PC-9 (cell line): Measurements from ENCODE around the gene GATB. TPM values are rescaled to one million over a fixed set of nuclear protein-coding genes. Genes with fewer than 3 reads are reported as not detected.

Experiments
- BruUV-seq: library from RNA; stranded (reverse); fragments of 400-500 nt; replicated peaks from 2 replicates; lab custom pipeline; 2021; lab: Mats Ljungman, UMichigan
- CTCF ChIA-PET: fragments of 300-600 bp; sonication (Branson Sonifier 250); formaldehyde crosslinking; loops from one replicate; lab custom pipeline; 2022; ENCODE audit warnings: antibody characterized with exemption; lab: Charles Lee
- POLR2A ChIA-PET: fragments of 300-600 bp; sonication (Branson Sonifier 250); formaldehyde crosslinking; loops from one replicate; lab custom pipeline; 2022; ENCODE audit warnings: antibody characterized with exemption; ENCODE audit not compliant: unreplicated experiment; lab: Charles Lee
- DNase-seq, 2 experiments: peaks; one replicate each; pipeline versions ENCODE4 v3.0.0 to v3.0.0-alpha.2; 2015 to 2022; ENCODE audit warnings: mixed read lengths in 1 of 2
- H2AFZ ChIP-seq: fragments of 200-600 bp; sonication (generic); 2 replicates; pipeline ENCODE4 v1.8.1; 2017; ENCODE audit warnings: antibody characterized with exemption
- H3F3A ChIP-seq: fragments of 200-600 bp; sonication (generic); 2 replicates; pipeline ENCODE4 v1.8.1; 2017; ENCODE audit warnings: antibody characterized with exemption, mild to moderate bottlenecking, low read depth; ENCODE audit not compliant: insufficient read depth
- H3K27ac ChIP-seq: fragments of 200-600 bp; sonication (generic); 2 replicates; pipeline ENCODE4 v1.6.1; 2016; ENCODE audit warnings: mixed run types
- H3K27me3 ChIP-seq: fragments of 200-600 bp; sonication (generic); 2 replicates; pipeline ENCODE4 v1.6.1; 2016; ENCODE audit warnings: low read depth, mixed run types; ENCODE audit not compliant: insufficient read depth
- H3K36me3 ChIP-seq: fragments of 200-600 bp; sonication (generic); 2 replicates; pipeline ENCODE4 v1.6.1; 2016; ENCODE audit warnings: low read depth, mixed run types
- H3K4me1 ChIP-seq: fragments of 200-600 bp; sonication (generic); replicated peaks from 2 replicates; pipeline ENCODE4 v1.6.1; 2016; ENCODE audit warnings: mixed run types; ENCODE audit not compliant: insufficient read depth
- H3K4me2 ChIP-seq: fragments of 200-600 bp; sonication (generic); 2 replicates; pipeline ENCODE4 v1.6.1; 2017; ENCODE audit warnings: mixed run types
- H3K4me3 ChIP-seq: fragments of 200-600 bp; sonication (generic); 2 replicates; pipeline ENCODE4 v1.6.1; 2016; ENCODE audit warnings: mixed run types
- H3K79me2 ChIP-seq: fragments of 200-600 bp; sonication (generic); 2 replicates; pipeline ENCODE4 v1.6.1; 2017; ENCODE audit warnings: low read depth, mixed run types
- H3K9me2 ChIP-seq: fragments of 200-600 bp; sonication (generic); 2 replicates; pipeline ENCODE4 v1.8.1; 2017; ENCODE audit warnings: mild to moderate bottlenecking; ENCODE audit not compliant: insufficient read depth
- H3K9me3 ChIP-seq: fragments of 200-600 bp; sonication (generic); 2 replicates; pipeline ENCODE4 v1.8.1; 2016; ENCODE audit warnings: low read depth; ENCODE audit not compliant: insufficient read depth
- H4K20me1 ChIP-seq: fragments of 200-600 bp; sonication (generic); 2 replicates; pipeline ENCODE4 v1.8.1; 2017; ENCODE audit not compliant: insufficient read depth
- EZH2 ChIP-seq: fragments of 200-600 bp; sonication (generic); IDR thresholded peaks from 2 replicates; pipeline ENCODE4 v1.8.0; 2017; ENCODE audit warnings: antibody characterized with exemption, low read depth
- intact Hi-C: fragments of 100-400 bp; cut with micrococcal nuclease; formaldehyde crosslinking; loops from one replicate; pipeline ENCODE4 v1.10.0; 2022; ENCODE audit not compliant: unreplicated experiment
- total RNA-seq: library from RNA; stranded (reverse); gene quantifications from 2 replicates; pipeline ENCODE4 v1.2.3, GENCODE V29; 2021
- TF ChIP-seq, protein P1 (sequence below): fragments of 200-600 bp; sonication (generic); conservative IDR thresholded peaks from 2 replicates; pipeline ENCODE4 v1.6.1; 2017; ENCODE audit warnings: mixed run types, antibody characterized with exemption, mild to moderate bottlenecking, moderate library complexity

Gene GATB
- total RNA-seq, 1 experiment from 2014 or later, result 24.2 TPM

GRCh38 chr4:151799417-151800012 lies 38.7 kb upstream of the GATB start:
- TF ChIP-seq EZH2, result no peak
- TF ChIP-seq, protein P1, sequence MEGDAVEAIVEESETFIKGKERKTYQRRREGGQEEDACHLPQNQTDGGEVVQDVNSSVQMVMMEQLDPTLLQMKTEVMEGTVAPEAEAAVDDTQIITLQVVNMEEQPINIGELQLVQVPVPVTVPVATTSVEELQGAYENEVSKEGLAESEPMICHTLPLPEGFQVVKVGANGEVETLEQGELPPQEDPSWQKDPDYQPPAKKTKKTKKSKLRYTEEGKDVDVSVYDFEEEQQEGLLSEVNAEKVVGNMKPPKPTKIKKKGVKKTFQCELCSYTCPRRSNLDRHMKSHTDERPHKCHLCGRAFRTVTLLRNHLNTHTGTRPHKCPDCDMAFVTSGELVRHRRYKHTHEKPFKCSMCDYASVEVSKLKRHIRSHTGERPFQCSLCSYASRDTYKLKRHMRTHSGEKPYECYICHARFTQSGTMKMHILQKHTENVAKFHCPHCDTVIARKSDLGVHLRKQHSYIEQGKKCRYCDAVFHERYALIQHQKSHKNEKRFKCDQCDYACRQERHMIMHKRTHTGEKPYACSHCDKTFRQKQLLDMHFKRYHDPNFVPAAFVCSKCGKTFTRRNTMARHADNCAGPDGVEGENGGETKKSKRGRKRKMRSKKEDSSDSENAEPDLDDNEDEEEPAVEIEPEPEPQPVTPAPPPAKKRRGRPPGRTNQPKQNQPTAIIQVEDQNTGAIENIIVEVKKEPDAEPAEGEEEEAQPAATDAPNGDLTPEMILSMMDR, result no peak
- CTCF ChIA-PET, result no interaction called here
- Histone ChIP-seq H2AFZ (no peak overlapping the region), H3K4me2 (no peak overlapping the region), H3K9me2 (no peaks in the 10 kb centered on the region), H3K36me3 (no peaks in the 10 kb centered on the region), H3K79me2 (no peaks in the 10 kb centered on the region), H3K4me1 (no peaks in the 10 kb centered on the region; the same call in 1 of the 2 replicates), H4K20me1 (no peaks in the 10 kb centered on the region), H3K27me3 (no peaks in the 10 kb centered on the region), H3K9me3 (no peaks in the 10 kb centered on the region), H3F3A (no peaks in the 10 kb centered on the region), H3K4me3 (no peak overlapping the region), H3K27ac (no peak overlapping the region)
- intact Hi-C loops, result no loop called here
- POLR2A ChIA-PET, result no interaction called here
- no peak for DNase-seq
- no TSS peak for BruUV-seq

DNA sequence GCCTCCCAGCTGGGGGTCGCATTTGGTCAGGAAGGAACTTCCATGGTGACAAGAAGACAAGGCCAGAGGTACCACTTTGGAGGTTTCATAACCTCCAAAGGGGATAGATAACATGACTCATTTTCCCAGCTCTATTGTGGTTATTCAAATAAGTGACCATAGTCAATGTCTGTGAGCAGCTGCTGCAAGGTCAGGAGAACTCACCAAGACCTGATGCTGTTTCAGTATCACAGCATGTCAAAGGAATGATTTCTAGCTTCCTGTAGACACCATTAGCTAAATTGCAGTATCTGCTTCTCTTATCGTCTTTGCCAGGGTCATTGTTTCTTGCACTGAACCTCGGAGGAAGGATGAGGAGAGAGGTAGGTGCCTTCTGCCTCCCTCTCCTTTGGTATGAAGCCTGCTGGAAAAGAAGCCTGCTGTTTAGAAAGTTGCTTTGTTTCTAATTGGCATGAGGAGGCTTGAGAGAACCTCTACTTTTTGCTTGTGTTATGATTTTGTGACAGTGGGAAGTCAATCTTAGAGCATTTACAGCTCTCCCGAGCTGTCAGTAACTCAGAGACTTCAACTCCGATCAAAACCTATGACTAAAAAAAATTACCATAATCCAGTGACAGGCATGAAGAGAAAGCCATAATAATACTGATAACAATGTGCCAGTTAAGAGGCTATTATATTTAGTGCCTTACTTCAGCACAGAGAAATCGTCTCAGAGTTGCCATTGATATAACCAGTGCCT lies 38.0 kb upstream of the GATB start:
- BruUV-seq, result no TSS peak
- ChIA-PET CTCF (no interaction called here), POLR2A (no interaction called here)
- no peak for DNase-seq
- H3K4me1 ChIP-seq, result no peaks in the 10 kb centered on the region; the same call in 1 of the 2 replicates
- intact Hi-C loops, result no loop called here
- no peak overlapping the region for H3K4me3 ChIP-seq
- H3K36me3 ChIP-seq, result no peaks in the 10 kb centered on the region
- no peaks in the 10 kb centered on the region for H3F3A ChIP-seq
- no peaks in the 10 kb centered on the region for H4K20me1 ChIP-seq
- no peaks in the 10 kb centered on the region for H3K9me2 ChIP-seq
- no peaks in the 10 kb centered on the region for H3K27me3 ChIP-seq
- no peaks in the 10 kb centered on the region for H3K9me3 ChIP-seq
- no peaks in the 10 kb centered on the region for H3K79me2 ChIP-seq
- H2AFZ ChIP-seq, result no peak overlapping the region
- no peak for TF ChIP-seq EZH2
- TF ChIP-seq, protein P1, result no peak
- no peak overlapping the region for H3K4me2 ChIP-seq
- H3K27ac ChIP-seq, result no peak overlapping the region

- no peak for DNase-seq
- H4K20me1 ChIP-seq, result no peaks in the 10 kb centered on the region
- BruUV-seq, result no TSS peak
- H3F3A ChIP-seq, result no peaks in the 10 kb centered on the region
- CTCF ChIA-PET, result interaction anchor here (0.6 kb wide), 1 partner anchor 154 kb away, joined by 4 read pairs; no protein-coding TSS in a partner anchor
- H3K4me2 ChIP-seq, result no peak overlapping the region
- no peak overlapping the region for H3K27ac ChIP-seq
- no peaks in the 10 kb centered on the region for H3K27me3 ChIP-seq
- H2AFZ ChIP-seq, result no peak overlapping the region
- H3K79me2 ChIP-seq, result no peaks in the 10 kb centered on the region
- no peaks in the 10 kb centered on the region for H3K9me2 ChIP-seq
- no peaks in the 10 kb centered on the region for H3K36me3 ChIP-seq
- no peak overlapping the region for H3K4me3 ChIP-seq
- POLR2A ChIA-PET, result no interaction called here
- no peaks in the 10 kb centered on the region for H3K9me3 ChIP-seq
- no peak for TF ChIP-seq EZH2
- TF ChIP-seq, protein P1, result no peak
- intact Hi-C loops, result no loop called here
- no peaks in the 10 kb centered on the region; the same call in 1 of the 2 replicates for H3K4me1 ChIP-seq
These were observed 37.0 kb upstream of the GATB start for GRCh38 chr4:151797853-151798252.
